HepG2 (cell line): ENCODE results near the gene IFT88. TPM values are rescaled to one million over a fixed set of nuclear protein-coding genes. Genes with fewer than 3 reads are reported as not detected.

Experiments used
- ATAC-seq: fragments of 200-7000 bp; cut with Tn5 transposase; 3 replicates; pipeline ENCODE4 v1.9.1; 2020; ENCODE audit warnings: mild to moderate bottlenecking, moderate library complexity
- BruUV-seq: library from RNA; stranded (reverse); fragments of 400-500 nt; replicated peaks from 2 replicates; lab custom pipeline; 2021; lab: Mats Ljungman, UMichigan
- CTCF ChIA-PET: fragments of 300-600 bp; formaldehyde crosslinking; extraction: SDS; loops from one replicate; lab custom pipeline; 2021; ENCODE audit warnings: low total read pairs, inconsistent platforms, low intra/inter-chr PET ratio; lab: Yijun Ruan, JAX
- POLR2A ChIA-PET: fragments of 350-600 bp; sonication (Branson Sonifier 250); formaldehyde crosslinking; loops from one replicate; lab custom pipeline; 2020; ENCODE audit warnings: antibody characterized with exemption, inconsistent platforms; lab: Yijun Ruan, JAX
- DNase-seq: peaks from one replicate; pipeline ENCODE4 v3.0.0-alpha.2; 2015; ENCODE audit warnings: low spot score
- FAIRE-seq: peaks from 3 replicates; lab custom pipeline; 2011; peaks lifted over from hg19 to GRCh38; lab: Jason Lieb, UNC
- H2AFZ ChIP-seq: one replicate; pipeline ENCODE4 v1.6.1; 2011; ENCODE audit warnings: low read length, inconsistent platforms
- H3K27ac ChIP-seq: fragments of 300-600 bp; 3 replicates; pipeline ENCODE4 v1.8.0; 2011; ENCODE audit warnings: mixed run types, mild to moderate bottlenecking, mixed read lengths, low read length, inconsistent platforms; ENCODE audit not compliant: insufficient read depth; ENCODE audit errors: extremely low read length
- H3K27me3 ChIP-seq, 2 experiments: fragments of 200-600 bp in 1 of 2; 2 replicates in 1 of 2; 3 replicates in 1 of 2; pipeline versions ENCODE4 v1.6.0 to v1.8.0; 2011; ENCODE audit warnings: low read length in 2 of 2, mild to moderate bottlenecking in 2 of 2, moderate library complexity in 2 of 2, inconsistent platforms in 1 of 2; ENCODE audit not compliant: insufficient read depth in 2 of 2, control insufficient read depth in 1 of 2
- H3K36me3 ChIP-seq, 2 experiments: fragments of 200-600 bp in 1 of 2; replicated peaks in 1 of 2; 2 replicates in 1 of 2; 3 replicates in 1 of 2; pipeline versions ENCODE4 v1.5.1 to v1.8.0; 2011; ENCODE audit warnings: low read length in 2 of 2, inconsistent platforms in 1 of 2; ENCODE audit not compliant: insufficient read depth in 2 of 2, control insufficient read depth in 1 of 2
- H3K4me1 ChIP-seq: 2 replicates; pipeline ENCODE4 v1.5.1; 2012; ENCODE audit warnings: low read length, inconsistent platforms; ENCODE audit not compliant: insufficient read depth
- H3K4me2 ChIP-seq: 2 replicates; pipeline ENCODE4 v1.6.0; 2011; ENCODE audit warnings: low read depth, low read length, inconsistent platforms
- H3K4me3 ChIP-seq, 3 experiments: fragments of 200-600 bp in 1 of 3; sonication (generic), shearing (Covaris generic) in 1 of 3; replicated peaks in 1 of 3; 2 replicates each; pipeline ENCODE4 v1.5.1; 2011 to 2016; ENCODE audit warnings: low read length in 3 of 3, inconsistent platforms in 2 of 3, low read depth in 2 of 3, mild to moderate bottlenecking in 2 of 3, control low read depth in 1 of 3, mixed read lengths in 1 of 3; ENCODE audit not compliant: insufficient read depth in 1 of 3
- H3K79me2 ChIP-seq: one replicate; pipeline ENCODE4 v1.6.1; 2011; ENCODE audit warnings: low read length, inconsistent platforms; ENCODE audit not compliant: insufficient read depth
- H3K9ac ChIP-seq: 2 replicates; pipeline ENCODE4 v1.6.0; 2011; ENCODE audit warnings: mild to moderate bottlenecking, low read depth, low read length, inconsistent platforms; ENCODE audit not compliant: insufficient read depth
- H3K9me3 ChIP-seq: 2 replicates; pipeline ENCODE4 v1.5.1; 2012; ENCODE audit warnings: mild to moderate bottlenecking, low read length
- H4K20me1 ChIP-seq: 2 replicates; pipeline ENCODE4 v1.6.0; 2011; ENCODE audit warnings: inconsistent platforms, mild to moderate bottlenecking, low read length, moderate library complexity; ENCODE audit not compliant: insufficient read depth
- PPARG ChIP-seq: conservative IDR thresholded peaks from 2 replicates; pipeline ENCODE4 v1.6.1; 2016; ENCODE audit warnings: missing biosample characterization, missing genetic modification reagents
- ZNF235 ChIP-seq: sonication (generic); formaldehyde crosslinking; IDR thresholded peaks from 2 replicates; pipeline ENCODE4 v1.8.1; 2023; ENCODE audit warnings: mild to moderate bottlenecking, missing genetic modification reagents, borderline replicate concordance
- ZNF274 ChIP-seq: sonication (generic); formaldehyde crosslinking; IDR thresholded peaks from 2 replicates; pipeline ENCODE4 v1.5.1; 2020; ENCODE audit warnings: mild to moderate bottlenecking, missing genetic modification reagents
- ZNF34 ChIP-seq: sonication (generic); formaldehyde crosslinking; IDR thresholded peaks from 2 replicates; pipeline ENCODE4 v1.4.0; 2020; ENCODE audit warnings: mild to moderate bottlenecking, missing genetic modification reagents, borderline replicate concordance
- ZNF556 ChIP-seq: sonication (generic); formaldehyde crosslinking; IDR thresholded peaks from 2 replicates; pipeline ENCODE4 v1.4.0; 2020; ENCODE audit warnings: mild to moderate bottlenecking, missing genetic modification reagents, borderline replicate concordance
- WGBS: methylation state at CpG from one replicate; pipeline ENCODE4 v1.1.6; 2017; ENCODE audit warnings: low lambda C conversion rate; 5-methylcytosine and 5-hydroxymethylcytosine counted together
- in situ Hi-C: cut with HindIII; loops from 2 replicates; pipeline ENCODE4 v1.10.0; 2017; ENCODE audit warnings: low pct_unique_long_range_greater_than_20kb; ENCODE audit not compliant: extremely low pct_ligation_motif_present
- intact Hi-C: fragments of 100-400 bp; cut with micrococcal nuclease; formaldehyde crosslinking; loops from one replicate; pipeline ENCODE4 v1.10.0; 2022; ENCODE audit not compliant: unreplicated experiment
- polyA plus RNA-seq, 8 experiments: library from polyadenylated mRNA; depleted of rRNA in 3 of 8; stranded (reverse) in 7 of 8; unstranded in 1 of 8; fragments of >200 nt; fragmentation: Illumina TruSeq in 4 of 8; extraction: Trizol in 4 of 8; gene quantifications; 2 replicates each; pipeline versions ENCODE4 v1.2.1 to v1.2.3, GENCODE V29; 2011 to 2016; ENCODE audit warnings: low read depth in 4 of 8, missing spikeins in 1 of 8, mixed read lengths in 1 of 8; ENCODE audit not compliant: insufficient read depth in 1 of 8
- total RNA-seq, 5 experiments: library from RNA; depleted of rRNA; stranded (reverse); fragments of >200 nt; fragmentation: Illumina TruSeq; extraction: Trizol; gene quantifications; 2 replicates each; pipeline ENCODE4 v1.2.3, GENCODE V29; 2016; ENCODE audit warnings: low read depth in 1 of 5
- TF ChIP-seq, protein P1 (sequence below): sonication (generic); formaldehyde crosslinking; IDR thresholded peaks from 2 replicates; pipeline ENCODE4 v1.8.0; 2022; ENCODE audit warnings: missing genetic modification reagents, low read depth, mild to moderate bottlenecking, borderline replicate concordance
- TF ChIP-seq, protein P2 (sequence below): sonication (generic); formaldehyde crosslinking; IDR thresholded peaks from 2 replicates; pipeline ENCODE4 v1.5.0; 2020; ENCODE audit warnings: missing genetic modification reagents
- TF ChIP-seq, protein P3 (sequence below): IDR thresholded peaks from 2 replicates; pipeline ENCODE4 v1.6.1; 2016; ENCODE audit warnings: low read depth, borderline replicate concordance

IFT88 gene
- total and polyA plus RNA-seq, 2 of the 13 experiments (the other 11 are each of a cell fraction or from before 2014, with no cell fraction given) = 8.4 to 19.9 TPM

DNA sequence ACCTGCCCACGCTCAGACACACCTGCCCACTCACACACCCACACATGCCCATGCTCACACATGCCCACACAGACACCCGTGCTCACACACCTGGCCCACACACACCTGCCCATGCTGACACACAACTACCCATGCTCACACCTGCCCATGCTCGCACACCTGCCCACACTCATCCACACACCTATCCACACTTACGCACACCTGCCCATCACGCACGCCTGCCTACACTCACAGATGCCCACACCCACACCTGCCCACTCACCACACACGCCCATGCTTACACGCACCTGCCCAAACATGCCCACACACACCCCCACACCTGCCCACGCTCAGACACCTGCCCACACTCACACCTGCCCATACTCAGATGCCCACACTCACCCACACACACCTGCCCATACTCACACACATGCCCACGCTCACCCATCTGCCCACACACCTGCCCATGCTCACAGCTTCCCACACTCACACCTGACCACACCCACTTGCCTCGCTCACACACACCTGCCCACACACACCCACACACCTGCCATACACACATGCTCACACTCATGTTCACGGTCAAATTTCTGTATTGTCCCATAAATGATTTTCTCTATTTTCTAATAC is 152.1 kb downstream of the IFT88 start:
- CTCF ChIA-PET = no interaction called here
- TF ChIP-seq ZNF556 (no peak), ZNF34 (CRISPR knock-in tag) (no peak), ZNF274 (CRISPR knock-in tag) (no peak), PPARG (CRISPR knock-in tag) (no peak), ZNF235 (no peak)
- TF ChIP-seq, protein P1, sequence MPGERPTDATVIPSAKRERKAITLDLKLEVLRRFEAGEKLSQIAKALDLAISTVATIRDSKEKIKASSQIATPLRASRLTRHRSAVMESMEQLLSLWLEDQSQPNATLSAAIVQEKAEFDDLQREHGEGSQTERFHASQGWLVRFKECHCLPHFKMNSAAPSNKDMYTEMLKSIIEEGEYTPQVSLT (CRISPR knock-in tag) = no peak
- TF ChIP-seq, protein P2, sequence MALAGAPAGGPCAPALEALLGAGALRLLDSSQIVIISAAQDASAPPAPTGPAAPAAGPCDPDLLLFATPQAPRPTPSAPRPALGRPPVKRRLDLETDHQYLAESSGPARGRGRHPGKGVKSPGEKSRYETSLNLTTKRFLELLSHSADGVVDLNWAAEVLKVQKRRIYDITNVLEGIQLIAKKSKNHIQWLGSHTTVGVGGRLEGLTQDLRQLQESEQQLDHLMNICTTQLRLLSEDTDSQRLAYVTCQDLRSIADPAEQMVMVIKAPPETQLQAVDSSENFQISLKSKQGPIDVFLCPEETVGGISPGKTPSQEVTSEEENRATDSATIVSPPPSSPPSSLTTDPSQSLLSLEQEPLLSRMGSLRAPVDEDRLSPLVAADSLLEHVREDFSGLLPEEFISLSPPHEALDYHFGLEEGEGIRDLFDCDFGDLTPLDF (CRISPR knock-in tag) = no peak
- TF ChIP-seq, protein P3, sequence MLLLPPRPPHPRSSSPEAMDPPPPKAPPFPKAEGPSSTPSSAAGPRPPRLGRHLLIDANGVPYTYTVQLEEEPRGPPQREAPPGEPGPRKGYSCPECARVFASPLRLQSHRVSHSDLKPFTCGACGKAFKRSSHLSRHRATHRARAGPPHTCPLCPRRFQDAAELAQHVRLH = no peak
- Histone ChIP-seq H3K9ac (no peak overlapping the region), H3K27ac (no peak overlapping the region), H3K4me3 (no peak overlapping the region), H3K4me2 (no peak overlapping the region), H3K9me3 (no peaks in the 10 kb centered on the region), H4K20me1 (no peaks in the 10 kb centered on the region), H3K27me3 (no peaks in the 10 kb centered on the region; a peak in 1 of 5 replicates), H2AFZ (no peak overlapping the region), H3K36me3 (no peaks in the 10 kb centered on the region), H3K4me1 (peaks cover 40% of the 10 kb centered on the region), H3K79me2 (no peaks in the 10 kb centered on the region)
- 89% methylated on average over 12 of the region's 12 CpGs for WGBS
- POLR2A ChIA-PET = no interaction called here
- FAIRE-seq = no peak
- no peak for ATAC-seq
- DNase-seq = no peak
- in situ Hi-C loops (no loop called here), intact Hi-C loops (no loop called here)
- BruUV-seq = no TSS peak
